HEK293 (cell line): ENCODE data around the gene CDC42BPA.

Experiments used
- KLF7 ChIP-seq: fragments of 450-650 bp; formaldehyde crosslinking; IDR thresholded peaks from 2 replicates; pipeline ENCODE4 v1.5.1; 2016; ENCODE audit warnings: missing biosample characterization, missing genetic modification characterization, borderline replicate concordance
- MYNN ChIP-seq: fragments of 450-650 bp; formaldehyde crosslinking; IDR thresholded peaks from 2 replicates; pipeline ENCODE4 v1.5.1; 2016; ENCODE audit warnings: missing biosample characterization, missing genetic modification characterization, borderline replicate concordance
- PRDM1 ChIP-seq: fragments of 450-650 bp; formaldehyde crosslinking; IDR thresholded peaks from 2 replicates; pipeline ENCODE4; 2016; ENCODE audit warnings: missing biosample characterization, missing genetic modification characterization
- REPIN1 ChIP-seq: fragments of 450-650 bp; formaldehyde crosslinking; IDR thresholded peaks from 2 replicates; pipeline ENCODE4 v1.5.1; 2017; ENCODE audit warnings: missing biosample characterization, missing genetic modification characterization, low read depth
- ZBTB1 ChIP-seq: fragments of 450-650 bp; formaldehyde crosslinking; IDR thresholded peaks from 2 replicates; pipeline ENCODE4 v1.5.1; 2016; ENCODE audit warnings: missing biosample characterization, missing genetic modification characterization
- ZBTB20 ChIP-seq: fragments of 450-650 bp; formaldehyde crosslinking; IDR thresholded peaks from 2 replicates; pipeline ENCODE4 v1.5.1; 2016; ENCODE audit warnings: missing biosample characterization, missing genetic modification characterization
- ZFP41 ChIP-seq: fragments of 450-650 bp; formaldehyde crosslinking; IDR thresholded peaks from 2 replicates; pipeline ENCODE4 v1.5.1; 2016; ENCODE audit warnings: missing biosample characterization, missing genetic modification characterization, borderline replicate concordance
- ZNF140 ChIP-seq: fragments of 450-650 bp; formaldehyde crosslinking; IDR thresholded peaks from 2 replicates; pipeline ENCODE4 v1.5.1; 2016; ENCODE audit warnings: missing biosample characterization, missing genetic modification characterization
- ZNF214 ChIP-seq: fragments of 450-650 bp; formaldehyde crosslinking; IDR thresholded peaks from 2 replicates; pipeline ENCODE4 v1.5.1; 2017; ENCODE audit warnings: missing biosample characterization, mild to moderate bottlenecking, missing genetic modification characterization, borderline replicate concordance
- ZNF433 ChIP-seq: fragments of 450-650 bp; formaldehyde crosslinking; IDR thresholded peaks from 2 replicates; pipeline ENCODE4 v1.5.1; 2016; ENCODE audit warnings: missing biosample characterization, missing genetic modification characterization, low read depth
- ZNF544 ChIP-seq: fragments of 450-650 bp; formaldehyde crosslinking; IDR thresholded peaks from 2 replicates; pipeline ENCODE4 v1.5.0; 2017; ENCODE audit warnings: missing biosample characterization, missing genetic modification characterization
- ZNF701 ChIP-seq: fragments of 450-650 bp; formaldehyde crosslinking; IDR thresholded peaks from 2 replicates; pipeline ENCODE4 v1.5.1; 2016; ENCODE audit warnings: missing biosample characterization, missing genetic modification characterization
- ZNF768 ChIP-seq: fragments of 450-650 bp; formaldehyde crosslinking; IDR thresholded peaks from 2 replicates; pipeline ENCODE4 v1.5.1; 2018; ENCODE audit warnings: missing biosample characterization, mild to moderate bottlenecking, missing genetic modification characterization
- ZNF777 ChIP-seq: fragments of 450-650 bp; formaldehyde crosslinking; IDR thresholded peaks from 2 replicates; pipeline ENCODE4 v1.5.1; 2017; ENCODE audit warnings: missing biosample characterization, missing genetic modification characterization, borderline replicate concordance
- ZNF785 ChIP-seq: fragments of 450-650 bp; formaldehyde crosslinking; IDR thresholded peaks from 2 replicates; pipeline ENCODE4 v1.5.1; 2016; ENCODE audit warnings: missing biosample characterization, missing genetic modification characterization
- TF ChIP-seq, protein P1 (sequence below): fragments of 450-650 bp; formaldehyde crosslinking; conservative IDR thresholded peaks from 2 replicates; pipeline ENCODE4 v1.5.1; 2016; ENCODE audit warnings: low read depth, missing biosample characterization, missing genetic modification characterization
- TF ChIP-seq, protein P2 (sequence below): fragments of 450-650 bp; formaldehyde crosslinking; IDR thresholded peaks from 2 replicates; pipeline ENCODE4 v1.5.1; 2016; ENCODE audit warnings: missing biosample characterization, missing genetic modification characterization
- TF ChIP-seq, protein P3 (sequence below): fragments of 450-650 bp; formaldehyde crosslinking; IDR thresholded peaks from 2 replicates; pipeline ENCODE4 v1.5.1; 2016; ENCODE audit warnings: missing biosample characterization, missing genetic modification characterization, low read depth
- TF ChIP-seq, protein P4 (sequence below): fragments of 450-650 bp; formaldehyde crosslinking; IDR thresholded peaks from 2 replicates; pipeline ENCODE4 v1.5.1; 2017; ENCODE audit warnings: missing biosample characterization, missing genetic modification characterization
- TF ChIP-seq, protein P5 (sequence below): fragments of 450-650 bp; formaldehyde crosslinking; IDR thresholded peaks from 2 replicates; pipeline ENCODE4 v1.5.1; 2016; ENCODE audit warnings: missing biosample characterization, missing genetic modification characterization
- TF ChIP-seq, protein P6 (sequence below): fragments of 450-650 bp; formaldehyde crosslinking; IDR thresholded peaks from 2 replicates; pipeline ENCODE4 v1.5.1; 2017; ENCODE audit warnings: missing biosample characterization, missing genetic modification characterization

Gene CDC42BPA

DNA sequence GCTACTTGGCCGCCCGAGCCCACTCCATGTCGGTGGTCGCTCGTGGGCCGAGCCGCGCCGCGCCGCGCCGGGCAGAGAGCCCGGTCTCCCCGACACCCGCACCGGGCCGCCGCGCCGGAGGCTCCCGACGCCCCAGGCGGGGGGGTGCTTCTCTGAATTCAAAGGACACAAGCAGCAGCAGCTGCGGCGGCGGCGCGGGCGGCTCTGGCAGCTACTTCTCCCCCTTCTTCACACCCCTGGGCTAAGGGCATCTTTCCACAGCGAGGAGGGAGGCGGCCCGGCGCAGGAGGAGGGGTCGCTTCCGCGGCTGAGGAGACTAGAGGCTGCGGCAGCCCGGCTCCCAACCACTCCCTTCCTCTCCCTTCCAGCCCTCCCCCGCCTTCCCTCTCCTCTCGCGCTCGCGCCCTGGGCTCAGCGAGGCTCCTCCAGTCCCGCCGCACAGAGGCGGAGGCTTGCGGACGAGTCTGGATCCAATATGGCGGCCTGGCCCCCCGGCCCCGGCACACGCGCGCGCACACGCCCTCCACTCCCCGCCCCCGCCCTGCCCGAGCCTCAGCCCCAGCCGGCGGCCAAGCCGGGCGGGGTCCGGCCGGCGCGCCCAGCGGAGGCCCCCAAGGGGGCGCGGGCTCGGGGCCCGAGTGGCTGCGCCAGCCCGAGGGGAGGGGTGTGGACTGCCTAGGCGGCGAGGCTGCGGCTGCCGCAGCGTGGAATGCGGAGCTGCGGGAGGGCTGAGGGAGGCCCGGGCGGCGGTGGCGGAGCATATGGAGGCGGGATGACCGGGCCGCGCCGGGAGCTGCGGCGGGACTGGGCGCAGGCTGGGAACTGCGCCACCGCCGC lies at the start of gene CDC42BPA (continued):
- TF ChIP-seq, protein P1, sequence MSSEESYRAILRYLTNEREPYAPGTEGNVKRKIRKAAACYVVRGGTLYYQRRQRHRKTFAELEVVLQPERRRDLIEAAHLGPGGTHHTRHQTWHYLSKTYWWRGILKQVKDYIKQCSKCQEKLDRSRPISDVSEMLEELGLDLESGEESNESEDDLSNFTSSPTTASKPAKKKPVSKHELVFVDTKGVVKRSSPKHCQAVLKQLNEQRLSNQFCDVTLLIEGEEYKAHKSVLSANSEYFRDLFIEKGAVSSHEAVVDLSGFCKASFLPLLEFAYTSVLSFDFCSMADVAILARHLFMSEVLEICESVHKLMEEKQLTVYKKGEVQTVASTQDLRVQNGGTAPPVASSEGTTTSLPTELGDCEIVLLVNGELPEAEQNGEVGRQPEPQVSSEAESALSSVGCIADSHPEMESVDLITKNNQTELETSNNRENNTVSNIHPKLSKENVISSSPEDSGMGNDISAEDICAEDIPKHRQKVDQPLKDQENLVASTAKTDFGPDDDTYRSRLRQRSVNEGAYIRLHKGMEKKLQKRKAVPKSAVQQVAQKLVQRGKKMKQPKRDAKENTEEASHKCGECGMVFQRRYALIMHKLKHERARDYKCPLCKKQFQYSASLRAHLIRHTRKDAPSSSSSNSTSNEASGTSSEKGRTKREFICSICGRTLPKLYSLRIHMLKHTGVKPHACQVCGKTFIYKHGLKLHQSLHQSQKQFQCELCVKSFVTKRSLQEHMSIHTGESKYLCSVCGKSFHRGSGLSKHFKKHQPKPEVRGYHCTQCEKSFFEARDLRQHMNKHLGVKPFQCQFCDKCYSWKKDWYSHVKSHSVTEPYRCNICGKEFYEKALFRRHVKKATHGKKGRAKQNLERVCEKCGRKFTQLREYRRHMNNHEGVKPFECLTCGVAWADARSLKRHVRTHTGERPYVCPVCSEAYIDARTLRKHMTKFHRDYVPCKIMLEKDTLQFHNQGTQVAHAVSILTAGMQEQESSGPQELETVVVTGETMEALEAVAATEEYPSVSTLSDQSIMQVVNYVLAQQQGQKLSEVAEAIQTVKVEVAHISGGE, result no peak
- TF ChIP-seq, protein P2, sequence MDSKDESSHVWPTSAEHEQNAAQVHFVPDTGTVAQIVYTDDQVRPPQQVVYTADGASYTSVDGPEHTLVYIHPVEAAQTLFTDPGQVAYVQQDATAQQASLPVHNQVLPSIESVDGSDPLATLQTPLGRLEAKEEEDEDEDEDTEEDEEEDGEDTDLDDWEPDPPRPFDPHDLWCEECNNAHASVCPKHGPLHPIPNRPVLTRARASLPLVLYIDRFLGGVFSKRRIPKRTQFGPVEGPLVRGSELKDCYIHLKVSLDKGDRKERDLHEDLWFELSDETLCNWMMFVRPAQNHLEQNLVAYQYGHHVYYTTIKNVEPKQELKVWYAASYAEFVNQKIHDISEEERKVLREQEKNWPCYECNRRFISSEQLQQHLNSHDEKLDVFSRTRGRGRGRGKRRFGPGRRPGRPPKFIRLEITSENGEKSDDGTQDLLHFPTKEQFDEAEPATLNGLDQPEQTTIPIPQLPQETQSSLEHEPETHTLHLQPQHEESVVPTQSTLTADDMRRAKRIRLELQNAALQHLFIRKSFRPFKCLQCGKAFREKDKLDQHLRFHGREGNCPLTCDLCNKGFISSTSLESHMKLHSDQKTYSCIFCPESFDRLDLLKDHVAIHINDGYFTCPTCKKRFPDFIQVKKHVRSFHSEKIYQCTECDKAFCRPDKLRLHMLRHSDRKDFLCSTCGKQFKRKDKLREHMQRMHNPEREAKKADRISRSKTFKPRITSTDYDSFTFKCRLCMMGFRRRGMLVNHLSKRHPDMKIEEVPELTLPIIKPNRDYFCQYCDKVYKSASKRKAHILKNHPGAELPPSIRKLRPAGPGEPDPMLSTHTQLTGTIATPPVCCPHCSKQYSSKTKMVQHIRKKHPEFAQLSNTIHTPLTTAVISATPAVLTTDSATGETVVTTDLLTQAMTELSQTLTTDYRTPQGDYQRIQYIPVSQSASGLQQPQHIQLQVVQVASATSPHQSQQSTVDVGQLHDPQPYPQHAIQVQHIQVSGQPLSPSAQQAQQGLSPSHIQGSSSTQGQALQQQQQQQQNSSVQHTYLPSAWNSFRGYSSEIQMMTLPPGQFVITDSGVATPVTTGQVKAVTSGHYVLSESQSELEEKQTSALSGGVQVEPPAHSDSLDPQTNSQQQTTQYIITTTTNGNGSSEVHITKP (tag by site-specific recombination), result peak; percentile 75
- TF ChIP-seq ZNF701 (tag by site-specific recombination) (no peak), ZNF777 (tag by site-specific recombination) (no peak), ZNF433 (tag by site-specific recombination) (no peak), MYNN (tag by site-specific recombination) (no peak), REPIN1 (tag by site-specific recombination) (no peak), ZFP41 (tag by site-specific recombination) (no peak), ZBTB1 (tag by site-specific recombination) (no peak), PRDM1 (tag by site-specific recombination) (no peak), ZNF140 (tag by site-specific recombination) (no peak), ZNF214 (no peak), ZNF768 (tag by site-specific recombination) (no peak; the same call in none of the 2 replicates), ZBTB20 (tag by site-specific recombination) (peak; percentile 79; the same call in 1 of the 2 replicates), KLF7 (tag by site-specific recombination) (peak; percentile 39; the same call in 1 of the 2 replicates), ZNF785 (tag by site-specific recombination) (peak; percentile 22; the same call in 1 of the 2 replicates), ZNF544 (tag by site-specific recombination) (no peak)
- TF ChIP-seq, protein P3, sequence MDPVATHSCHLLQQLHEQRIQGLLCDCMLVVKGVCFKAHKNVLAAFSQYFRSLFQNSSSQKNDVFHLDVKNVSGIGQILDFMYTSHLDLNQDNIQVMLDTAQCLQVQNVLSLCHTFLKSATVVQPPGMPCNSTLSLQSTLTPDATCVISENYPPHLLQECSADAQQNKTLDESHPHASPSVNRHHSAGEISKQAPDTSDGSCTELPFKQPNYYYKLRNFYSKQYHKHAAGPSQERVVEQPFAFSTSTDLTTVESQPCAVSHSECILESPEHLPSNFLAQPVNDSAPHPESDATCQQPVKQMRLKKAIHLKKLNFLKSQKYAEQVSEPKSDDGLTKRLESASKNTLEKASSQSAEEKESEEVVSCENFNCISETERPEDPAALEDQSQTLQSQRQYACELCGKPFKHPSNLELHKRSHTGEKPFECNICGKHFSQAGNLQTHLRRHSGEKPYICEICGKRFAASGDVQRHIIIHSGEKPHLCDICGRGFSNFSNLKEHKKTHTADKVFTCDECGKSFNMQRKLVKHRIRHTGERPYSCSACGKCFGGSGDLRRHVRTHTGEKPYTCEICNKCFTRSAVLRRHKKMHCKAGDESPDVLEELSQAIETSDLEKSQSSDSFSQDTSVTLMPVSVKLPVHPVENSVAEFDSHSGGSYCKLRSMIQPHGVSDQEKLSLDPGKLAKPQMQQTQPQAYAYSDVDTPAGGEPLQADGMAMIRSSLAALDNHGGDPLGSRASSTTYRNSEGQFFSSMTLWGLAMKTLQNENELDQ (tag by site-specific recombination), result no peak
- TF ChIP-seq, protein P4, sequence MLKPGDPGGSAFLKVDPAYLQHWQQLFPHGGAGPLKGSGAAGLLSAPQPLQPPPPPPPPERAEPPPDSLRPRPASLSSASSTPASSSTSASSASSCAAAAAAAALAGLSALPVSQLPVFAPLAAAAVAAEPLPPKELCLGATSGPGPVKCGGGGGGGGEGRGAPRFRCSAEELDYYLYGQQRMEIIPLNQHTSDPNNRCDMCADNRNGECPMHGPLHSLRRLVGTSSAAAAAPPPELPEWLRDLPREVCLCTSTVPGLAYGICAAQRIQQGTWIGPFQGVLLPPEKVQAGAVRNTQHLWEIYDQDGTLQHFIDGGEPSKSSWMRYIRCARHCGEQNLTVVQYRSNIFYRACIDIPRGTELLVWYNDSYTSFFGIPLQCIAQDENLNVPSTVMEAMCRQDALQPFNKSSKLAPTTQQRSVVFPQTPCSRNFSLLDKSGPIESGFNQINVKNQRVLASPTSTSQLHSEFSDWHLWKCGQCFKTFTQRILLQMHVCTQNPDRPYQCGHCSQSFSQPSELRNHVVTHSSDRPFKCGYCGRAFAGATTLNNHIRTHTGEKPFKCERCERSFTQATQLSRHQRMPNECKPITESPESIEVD (tag by site-specific recombination), result no peak
- TF ChIP-seq, protein P5, sequence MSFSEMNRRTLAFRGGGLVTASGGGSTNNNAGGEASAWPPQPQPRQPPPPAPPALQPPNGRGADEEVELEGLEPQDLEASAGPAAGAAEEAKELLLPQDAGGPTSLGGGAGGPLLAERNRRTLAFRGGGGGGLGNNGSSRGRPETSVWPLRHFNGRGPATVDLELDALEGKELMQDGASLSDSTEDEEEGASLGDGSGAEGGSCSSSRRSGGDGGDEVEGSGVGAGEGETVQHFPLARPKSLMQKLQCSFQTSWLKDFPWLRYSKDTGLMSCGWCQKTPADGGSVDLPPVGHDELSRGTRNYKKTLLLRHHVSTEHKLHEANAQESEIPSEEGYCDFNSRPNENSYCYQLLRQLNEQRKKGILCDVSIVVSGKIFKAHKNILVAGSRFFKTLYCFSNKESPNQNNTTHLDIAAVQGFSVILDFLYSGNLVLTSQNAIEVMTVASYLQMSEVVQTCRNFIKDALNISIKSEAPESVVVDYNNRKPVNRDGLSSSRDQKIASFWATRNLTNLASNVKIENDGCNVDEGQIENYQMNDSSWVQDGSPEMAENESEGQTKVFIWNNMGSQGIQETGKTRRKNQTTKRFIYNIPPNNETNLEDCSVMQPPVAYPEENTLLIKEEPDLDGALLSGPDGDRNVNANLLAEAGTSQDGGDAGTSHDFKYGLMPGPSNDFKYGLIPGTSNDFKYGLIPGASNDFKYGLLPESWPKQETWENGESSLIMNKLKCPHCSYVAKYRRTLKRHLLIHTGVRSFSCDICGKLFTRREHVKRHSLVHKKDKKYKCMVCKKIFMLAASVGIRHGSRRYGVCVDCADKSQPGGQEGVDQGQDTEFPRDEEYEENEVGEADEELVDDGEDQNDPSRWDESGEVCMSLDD (tag by site-specific recombination), result peak; percentile 46
- TF ChIP-seq, protein P6, sequence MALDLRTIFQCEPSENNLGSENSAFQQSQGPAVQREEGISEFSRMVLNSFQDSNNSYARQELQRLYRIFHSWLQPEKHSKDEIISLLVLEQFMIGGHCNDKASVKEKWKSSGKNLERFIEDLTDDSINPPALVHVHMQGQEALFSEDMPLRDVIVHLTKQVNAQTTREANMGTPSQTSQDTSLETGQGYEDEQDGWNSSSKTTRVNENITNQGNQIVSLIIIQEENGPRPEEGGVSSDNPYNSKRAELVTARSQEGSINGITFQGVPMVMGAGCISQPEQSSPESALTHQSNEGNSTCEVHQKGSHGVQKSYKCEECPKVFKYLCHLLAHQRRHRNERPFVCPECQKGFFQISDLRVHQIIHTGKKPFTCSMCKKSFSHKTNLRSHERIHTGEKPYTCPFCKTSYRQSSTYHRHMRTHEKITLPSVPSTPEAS, result peak; percentile 18; the same call in 1 of the 2 replicates
